Parathyroid adenoma (tissue), 2 donors: ENCODE results near the gene DARS1.

Experiments used
- H2AFZ ChIP-seq: fragments of 300-600 bp; sonication (generic); one replicate; pipeline ENCODE4 v1.7.0; 2017; ENCODE audit warnings: antibody characterized with exemption, mild to moderate bottlenecking
- H3K27ac ChIP-seq: fragments of 300-600 bp; sonication (generic); one replicate; pipeline ENCODE4 v1.7.0; 2017
- H3K27me3 ChIP-seq: fragments of 300-600 bp; sonication (generic); one replicate; pipeline ENCODE4 v1.7.0; 2017; ENCODE audit warnings: low read length; ENCODE audit not compliant: control insufficient read depth, insufficient read depth
- H3K36me3 ChIP-seq: fragments of 300-600 bp; sonication (generic); one replicate; pipeline ENCODE4 v1.7.0; 2017; ENCODE audit warnings: low read length; ENCODE audit not compliant: control insufficient read depth, insufficient read depth
- H3K4me1 ChIP-seq: fragments of 300-600 bp; sonication (generic); one replicate; pipeline ENCODE4 v1.7.0; 2017; ENCODE audit warnings: control low read depth
- H3K4me2 ChIP-seq: fragments of 300-600 bp; sonication (generic); one replicate; pipeline ENCODE4 v1.7.0; 2017; ENCODE audit warnings: low read length
- H3K4me3 ChIP-seq: fragments of 300-600 bp; sonication (generic); one replicate; pipeline ENCODE4 v1.7.0; 2017; ENCODE audit warnings: low read depth, low read length
- H3K79me2 ChIP-seq: fragments of 300-600 bp; sonication (generic); one replicate; pipeline ENCODE4 v1.7.0; 2017; ENCODE audit warnings: control low read depth
- H3K9ac ChIP-seq: fragments of 300-600 bp; sonication (generic); one replicate; pipeline ENCODE4 v1.7.0; 2017; ENCODE audit warnings: mild to moderate bottlenecking
- H3K9me3 ChIP-seq: fragments of 300-600 bp; sonication (generic); one replicate; pipeline ENCODE4 v1.7.0; 2017; ENCODE audit warnings: low read length; ENCODE audit not compliant: control insufficient read depth
- CTCF ChIP-seq: fragments of 300-600 bp; sonication (generic); IDR thresholded peaks from one replicate; pipeline ENCODE4 v1.7.0; 2017; ENCODE audit warnings: antibody characterized with exemption, mild to moderate bottlenecking
- donor health status: primary hyperparathyroidism.

DARS1 gene

GRCh38 chr2:136008205-136008865 is 22.9 kb upstream of the DARS1 start:
- Histone ChIP-seq H3K27ac (no peak overlapping the region), H3K36me3 (no peaks in the 10 kb centered on the region), H3K4me2 (no peak overlapping the region), H3K4me3 (no peak overlapping the region), H2AFZ (no peak overlapping the region), H3K79me2 (no peaks in the 10 kb centered on the region), H3K4me1 (no peaks in the 10 kb centered on the region), H3K27me3 (no peaks in the 10 kb centered on the region), H3K9ac (no peak overlapping the region), H3K9me3 (no peaks in the 10 kb centered on the region)
- TF ChIP-seq CTCF = no peak

- no peaks in the 10 kb centered on the region for H3K4me1 ChIP-seq
- no peaks in the 10 kb centered on the region for H3K36me3 ChIP-seq
- H2AFZ ChIP-seq = no peak overlapping the region
- H3K27me3 ChIP-seq = no peaks in the 10 kb centered on the region
- no peak for TF ChIP-seq CTCF
- H3K4me3 ChIP-seq = no peak overlapping the region
- no peak overlapping the region for H3K9ac ChIP-seq
- no peak overlapping the region for H3K4me2 ChIP-seq
- no peak overlapping the region for H3K27ac ChIP-seq
- no peaks in the 10 kb centered on the region for H3K9me3 ChIP-seq
- H3K79me2 ChIP-seq = no peaks in the 10 kb centered on the region
Measured at GRCh38 chr2:136006658-136007057, 21.2 kb upstream of the DARS1 start.

GRCh38 chr2:136005462-136006196 is 20.2 kb upstream of the DARS1 start:
- H3K4me2 ChIP-seq = no peak overlapping the region
- H3K27me3 ChIP-seq = no peaks in the 10 kb centered on the region
- no peaks in the 10 kb centered on the region for H3K36me3 ChIP-seq
- peak overlapping the region; percentile 30 for H2AFZ ChIP-seq
- H3K27ac ChIP-seq = no peak overlapping the region
- no peak overlapping the region for H3K4me3 ChIP-seq
- no peak for TF ChIP-seq CTCF
- H3K4me1 ChIP-seq = no peaks in the 10 kb centered on the region
- no peaks in the 10 kb centered on the region for H3K79me2 ChIP-seq
- H3K9ac ChIP-seq = no peak overlapping the region
- no peaks in the 10 kb centered on the region for H3K9me3 ChIP-seq

- Histone ChIP-seq H3K4me1 (no peaks in the 10 kb centered on the region), H3K4me3 (no peak overlapping the region), H3K4me2 (no peak overlapping the region), H3K9me3 (no peaks in the 10 kb centered on the region), H3K36me3 (no peaks in the 10 kb centered on the region), H2AFZ (no peak overlapping the region), H3K79me2 (no peaks in the 10 kb centered on the region), H3K27ac (no peak overlapping the region), H3K9ac (no peak overlapping the region), H3K27me3 (no peaks in the 10 kb centered on the region)
- no peak for TF ChIP-seq CTCF
Measured at GRCh38 chr2:136004965-136005364, 19.5 kb upstream of the DARS1 start.
